Natural killer cell treated with Interleukin-12 subunit alpha and Interleukin-12 subunit beta and Interleukin-15 and Interleukin-18, amount 100 ng/mL, for 72 hours (primary cell): Measurements from ENCODE around the gene ZBTB45. TPM values are rescaled to one million over a fixed set of nuclear protein-coding genes. Genes with fewer than 3 reads are reported as not detected.
"Not testable (repeated sequence)": the region's sequence is repeated elsewhere in the genome, so short reads cannot be mapped to it uniquely, and the experiment has no call there.

Source experiments
- ATAC-seq, 2 donors: fragments of 150-1000 bp; cut with Tn5 transposase in 1 of 2; sonication (Bioruptor Pico), chemical (Tn5 transposase) in 1 of 2; 2 replicates each; pipeline ENCODE4 v1.10.0; 2021
- DNase-seq: peaks from one replicate; pipeline ENCODE4 v3.0.0; 2022; ENCODE audit warnings: low spot score
- H3K27ac Mint-ChIP-seq, 2 donors: 1 replicate in 1 of 2; 2 replicates in 1 of 2; pipeline ENCODE4 v1.8.0; 2022; ENCODE audit warnings: mixed read lengths in 2 of 2, mild to moderate bottlenecking in 1 of 2, moderate library complexity in 1 of 2
- H3K27me3 Mint-ChIP-seq, 2 donors: 1 replicate in 1 of 2; 2 replicates in 1 of 2; pipeline ENCODE4 v1.8.0; 2022; ENCODE audit warnings: mixed read lengths in 2 of 2
- H3K36me3 Mint-ChIP-seq: one replicate; pipeline ENCODE4 v1.8.0; 2022; ENCODE audit warnings: mixed read lengths
- H3K4me1 Mint-ChIP-seq, 2 donors: 1 replicate in 1 of 2; 2 replicates in 1 of 2; pipeline ENCODE4 v1.8.0; 2022; ENCODE audit warnings: low read depth in 2 of 2, mixed read lengths in 2 of 2, mild to moderate bottlenecking in 1 of 2
- H3K4me3 Mint-ChIP-seq: one replicate; pipeline ENCODE4 v1.8.0; 2022; ENCODE audit warnings: mixed read lengths
- H3K9me3 Mint-ChIP-seq: 2 replicates; pipeline ENCODE4 v1.8.0; 2022; ENCODE audit warnings: mixed read lengths
- total RNA-seq, 2 donors: library from RNA; stranded (reverse); gene quantifications; one replicate each; pipeline ENCODE4 v1.2.3, GENCODE V29; 2022

Gene ZBTB45
- total RNA-seq, 2 donors from 2014 or later = 18.0 to 25.9 TPM

GRCh38 chr19:58549664-58550361 lies 30.2 kb upstream of the ZBTB45 start:
- Mint-ChIP-seq H3K36me3 (peaks cover 42% of the 10 kb centered on the region), H3K4me3 (no peak overlapping the region), H3K27ac (no peak overlapping the region), H3K9me3 (no peaks in the 10 kb centered on the region), H3K4me1 (peaks cover 42 to 52% of the 10 kb centered on the region in 2 donors), H3K27me3 (no peaks in the 10 kb centered on the region)
- ATAC-seq = no peak
- no peak for DNase-seq

- ATAC-seq (no peak), DNase-seq (no peak)
- H3K27ac Mint-ChIP-seq = no peak overlapping the region
- H3K27me3 Mint-ChIP-seq = no peaks in the 10 kb centered on the region
- H3K4me3 Mint-ChIP-seq = no peak overlapping the region
- peaks cover 37 to 46% of the 10 kb centered on the region in 2 donors for H3K4me1 Mint-ChIP-seq
- H3K36me3 Mint-ChIP-seq = peaks cover 37% of the 10 kb centered on the region
- H3K9me3 Mint-ChIP-seq = no peaks in the 10 kb centered on the region
Observed at GRCh38 chr19:58548859-58549663, 29.5 kb upstream of the ZBTB45 start.

- no peaks in the 10 kb centered on the region for H3K9me3 Mint-ChIP-seq
- DNase-seq = no peak
- peaks cover 0 to 2% of the 10 kb centered on the region in 2 donors for H3K27me3 Mint-ChIP-seq
- no peak for ATAC-seq
- H3K27ac Mint-ChIP-seq = peak overlapping the region in 1 of 2 donors; percentile 56
- H3K4me1 Mint-ChIP-seq = peaks cover 32 to 44% of the 10 kb centered on the region in 2 donors
- peaks cover 25% of the 10 kb centered on the region for H3K36me3 Mint-ChIP-seq
- peak overlapping the region; percentile 94 for H3K4me3 Mint-ChIP-seq
Observed at GRCh38 chr19:58547323-58548312, 28.0 kb upstream of the ZBTB45 start.

- H3K9me3 Mint-ChIP-seq = no peaks in the 10 kb centered on the region
- peaks cover 22% of the 10 kb centered on the region for H3K36me3 Mint-ChIP-seq
- DNase-seq = no peak
Observed at GRCh38 chr19:58546019-58546530, 26.5 kb upstream of the ZBTB45 start.

GRCh38 chr19:58545286-58546018 lies 25.8 kb upstream of the ZBTB45 start:
- H3K27me3 Mint-ChIP-seq = peaks cover 0 to 3% of the 10 kb centered on the region in 2 donors
- peak overlapping the region; percentile 88 to 89 for H3K27ac Mint-ChIP-seq
- DNase-seq (no peak), ATAC-seq (no peak)
- peak overlapping the region; percentile 94 for H3K4me3 Mint-ChIP-seq
- H3K9me3 Mint-ChIP-seq = no peaks in the 10 kb centered on the region
- H3K36me3 Mint-ChIP-seq = peaks cover 22% of the 10 kb centered on the region
- peaks cover 29 to 40% of the 10 kb centered on the region in 2 donors for H3K4me1 Mint-ChIP-seq

More at GRCh38 chr19:58546019-58546530, 26.5 kb upstream of the ZBTB45 start:
- H3K4me3 Mint-ChIP-seq = peak overlapping the region; percentile 94
- H3K4me1 Mint-ChIP-seq = peaks cover 29 to 40% of the 10 kb centered on the region in 2 donors
- ATAC-seq = no peak
- H3K27ac Mint-ChIP-seq = peak overlapping the region; percentile 88 to 89
- peaks cover 0 to 3% of the 10 kb centered on the region in 2 donors for H3K27me3 Mint-ChIP-seq

- DNase-seq = no peak
- Mint-ChIP-seq H3K27ac (peak overlapping the region; percentile 89 to 97), H3K4me1 (peaks cover 29 to 38% of the 10 kb centered on the region in 2 donors), H3K9me3 (no peaks in the 10 kb centered on the region), H3K4me3 (peak overlapping the region; percentile 94), H3K36me3 (peaks cover 22% of the 10 kb centered on the region), H3K27me3 (peaks cover 0 to 3% of the 10 kb centered on the region in 2 donors)
- ATAC-seq = peak; percentile 68 to 76
Observed at GRCh38 chr19:58544591-58545285, 25.1 kb upstream of the ZBTB45 start.

GRCh38 chr19:58543826-58544590 lies 24.4 kb upstream of the ZBTB45 start, which contains the start of gene TRIM28:
Gene TRIM28, plus strand, starts transcription at chr19:58544064. Its CDS starts 694 bp downstream, at chr19:58544758.
- H3K27ac Mint-ChIP-seq = peak within 1 kb of the TSS; percentile 89 to 97
- DNase-seq (peak; percentile 100), ATAC-seq (peak; percentile 95 to 96)
- peaks cover 6 to 9% of the 10 kb centered on the region in 2 donors for H3K27me3 Mint-ChIP-seq
- peaks cover 29 to 38% of the 10 kb centered on the region in 2 donors for H3K4me1 Mint-ChIP-seq
- H3K9me3 Mint-ChIP-seq = no peaks in the 10 kb centered on the region
- peak within 1 kb of the TSS; percentile 94 for H3K4me3 Mint-ChIP-seq
- H3K36me3 Mint-ChIP-seq = peaks cover 22% of the 10 kb centered on the region

GRCh38 chr19:58542641-58543372 lies 23.2 kb upstream of the ZBTB45 start:
- Mint-ChIP-seq H3K27me3 (peaks cover 8 to 12% of the 10 kb centered on the region in 2 donors), H3K4me3 (peak overlapping the region; percentile 34), H3K36me3 (peaks cover 16% of the 10 kb centered on the region), H3K27ac (peak overlapping the region in 1 of 2 donors; percentile 62), H3K4me1 (peaks cover 29 to 36% of the 10 kb centered on the region in 2 donors)
- not testable (repeated sequence) for ATAC-seq, DNase-seq, H3K9me3 Mint-ChIP-seq

GRCh38 chr19:58539169-58539559 lies 19.6 kb upstream of the ZBTB45 start:
- H3K27ac Mint-ChIP-seq, DNase-seq, ATAC-seq, H3K9me3 Mint-ChIP-seq, H3K36me3 Mint-ChIP-seq: not testable (repeated sequence)
- Mint-ChIP-seq H3K27me3 (peaks cover 8 to 12% of the 10 kb centered on the region in 2 donors), H3K4me3 (peak overlapping the region; percentile 50), H3K4me1 (peaks cover 8 to 13% of the 10 kb centered on the region in 2 donors)

GRCh38 chr19:58538257-58539168 lies 18.9 kb upstream of the ZBTB45 start:
- Mint-ChIP-seq H3K27ac (no peak overlapping the region), H3K4me3 (peak overlapping the region; percentile 50), H3K9me3 (no peaks in the 10 kb centered on the region), H3K36me3 (no peaks in the 10 kb centered on the region), H3K27me3 (peaks cover 8 to 12% of the 10 kb centered on the region in 2 donors), H3K4me1 (peaks cover 2 to 7% of the 10 kb centered on the region in 2 donors)
- peak; percentile 49 to 69 for ATAC-seq
- DNase-seq = no peak
